HEK293T (cell line): Measurements from ENCODE around the gene DOCK3.

ENCODE experiments used
- BHLHE40 ChIP-seq: fragments of 450-650 bp; IDR thresholded peaks from 2 replicates; pipeline ENCODE4 v1.6.1; 2016; ENCODE audit warnings: mild to moderate bottlenecking, moderate library complexity, borderline replicate concordance
- FOXA1 ChIP-seq: fragments of 450-650 bp; IDR thresholded peaks from 2 replicates; pipeline ENCODE4 v1.6.1; 2016; ENCODE audit warnings: mild to moderate bottlenecking
- FOXK2 ChIP-seq: fragments of 450-650 bp; IDR thresholded peaks from 2 replicates; pipeline ENCODE4 v1.6.1; 2016; ENCODE audit warnings: mild to moderate bottlenecking
- FOXM1 ChIP-seq: fragments of 450-650 bp; IDR thresholded peaks from 2 replicates; pipeline ENCODE4 v1.6.1; 2017; ENCODE audit warnings: mild to moderate bottlenecking, borderline replicate concordance
- LEF1 ChIP-seq: fragments of 450-650 bp; IDR thresholded peaks from 2 replicates; pipeline ENCODE4 v1.6.1; 2017; ENCODE audit warnings: mild to moderate bottlenecking, borderline replicate concordance
- SP1 ChIP-seq: fragments of 450-650 bp; IDR thresholded peaks from 2 replicates; pipeline ENCODE4 v1.6.1; 2017
- SUZ12 ChIP-seq: fragments of 450-650 bp; IDR thresholded peaks from 2 replicates; pipeline ENCODE4 v1.6.1; 2016; ENCODE audit warnings: mild to moderate bottlenecking
- TF ChIP-seq, protein P1 (sequence below): fragments of 450-650 bp; IDR thresholded peaks from 2 replicates; pipeline ENCODE4 v1.6.1; 2016

DNA sequence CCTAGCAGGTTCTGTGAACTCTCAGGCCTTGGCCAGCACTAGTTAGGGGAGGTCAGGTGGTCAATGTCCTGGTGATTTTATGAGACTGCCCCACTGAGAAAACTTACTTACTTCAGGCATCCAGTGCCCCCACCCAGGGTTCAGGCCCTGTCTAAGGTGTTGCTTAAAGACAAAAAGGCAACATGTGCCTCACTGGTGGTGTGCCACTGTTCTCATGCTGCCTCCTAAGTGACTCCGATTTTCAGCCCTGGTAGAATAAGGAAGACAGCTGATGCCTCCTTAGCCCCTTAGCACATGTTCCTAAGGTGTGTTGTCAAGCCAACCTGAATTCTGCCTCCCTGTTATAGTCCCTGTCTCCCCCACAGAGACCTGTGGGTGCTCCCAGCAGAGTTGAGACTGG is 721.7 kb downstream of the DOCK3 start:
- TF ChIP-seq FOXM1 (no peak), SP1 (no peak), FOXA1 (no peak), BHLHE40 (no peak), FOXK2 (no peak), LEF1 (no peak), SUZ12 (no peak)
- TF ChIP-seq, protein P1, sequence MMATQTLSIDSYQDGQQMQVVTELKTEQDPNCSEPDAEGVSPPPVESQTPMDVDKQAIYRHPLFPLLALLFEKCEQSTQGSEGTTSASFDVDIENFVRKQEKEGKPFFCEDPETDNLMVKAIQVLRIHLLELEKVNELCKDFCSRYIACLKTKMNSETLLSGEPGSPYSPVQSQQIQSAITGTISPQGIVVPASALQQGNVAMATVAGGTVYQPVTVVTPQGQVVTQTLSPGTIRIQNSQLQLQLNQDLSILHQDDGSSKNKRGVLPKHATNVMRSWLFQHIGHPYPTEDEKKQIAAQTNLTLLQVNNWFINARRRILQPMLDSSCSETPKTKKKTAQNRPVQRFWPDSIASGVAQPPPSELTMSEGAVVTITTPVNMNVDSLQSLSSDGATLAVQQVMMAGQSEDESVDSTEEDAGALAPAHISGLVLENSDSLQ = no peak
